Nephron (organoid): Measurements from ENCODE around the gene EXOSC7.

ENCODE experiments used
- H3K27ac Mint-ChIP-seq, 3 experiments: 2 replicates each; pipeline ENCODE4 v1.8.0; 2020; ENCODE audit warnings: mixed read lengths in 3 of 3, mild to moderate bottlenecking in 2 of 3, moderate library complexity in 1 of 3
- H3K27me3 Mint-ChIP-seq: 2 replicates; pipeline ENCODE4 v1.8.0; 2021; ENCODE audit warnings: low read depth, mild to moderate bottlenecking, moderate library complexity, mixed read lengths
- H3K36me3 Mint-ChIP-seq: 2 replicates; pipeline ENCODE4 v1.8.0; 2020; ENCODE audit warnings: low read depth, mixed read lengths
- H3K4me1 Mint-ChIP-seq: 2 replicates; pipeline ENCODE4 v1.8.0; 2020; ENCODE audit warnings: mixed read lengths
- H3K4me3 Mint-ChIP-seq, 3 experiments: 2 replicates each; pipeline ENCODE4 v1.8.0; 2020; ENCODE audit warnings: mild to moderate bottlenecking in 3 of 3, mixed read lengths in 3 of 3, moderate library complexity in 2 of 3
- H3K9me3 Mint-ChIP-seq: 2 replicates; pipeline ENCODE4 v1.8.0; 2020; ENCODE audit warnings: mixed read lengths
- TF ChIP-seq, protein P1 (sequence below), 3 experiments: fragments of 200-600 bp; sonication (generic); IDR thresholded peaks; one replicate each; pipeline ENCODE4 v1.5.0; 2021; ENCODE audit warnings: antibody characterized with exemption in 3 of 3; ENCODE audit not compliant: unreplicated experiment in 3 of 3

EXOSC7 gene

DNA sequence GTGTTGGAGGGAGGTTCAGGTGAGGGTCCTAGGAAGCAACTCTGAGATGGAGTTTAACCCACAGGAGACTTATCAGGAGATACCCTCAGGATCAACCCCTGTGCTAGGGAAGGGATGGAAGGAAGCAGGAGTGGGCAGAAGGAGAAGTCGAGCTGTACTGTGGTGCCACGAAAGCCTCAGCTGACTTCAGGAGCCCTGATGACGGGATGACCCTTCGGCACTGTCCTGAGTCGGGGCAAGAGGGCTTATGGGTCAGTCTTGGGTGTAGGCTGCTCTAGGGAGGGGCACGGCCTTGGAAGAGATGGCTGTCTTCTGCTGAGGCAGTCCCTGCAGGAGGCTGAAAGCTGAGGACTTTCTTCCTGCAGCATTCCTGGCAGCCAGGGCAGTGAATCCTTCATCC is 57.7 kb downstream of the EXOSC7 start:
- Mint-ChIP-seq H3K36me3 (no peaks in the 10 kb centered on the region), H3K27ac (no peak overlapping the region), H3K27me3 (peaks cover 56% of the 10 kb centered on the region), H3K9me3 (no peaks in the 10 kb centered on the region), H3K4me1 (peaks cover 24% of the 10 kb centered on the region), H3K4me3 (peak overlapping the region in 2 of 3 experiments; percentile 26 to 60)
- TF ChIP-seq, protein P1, sequence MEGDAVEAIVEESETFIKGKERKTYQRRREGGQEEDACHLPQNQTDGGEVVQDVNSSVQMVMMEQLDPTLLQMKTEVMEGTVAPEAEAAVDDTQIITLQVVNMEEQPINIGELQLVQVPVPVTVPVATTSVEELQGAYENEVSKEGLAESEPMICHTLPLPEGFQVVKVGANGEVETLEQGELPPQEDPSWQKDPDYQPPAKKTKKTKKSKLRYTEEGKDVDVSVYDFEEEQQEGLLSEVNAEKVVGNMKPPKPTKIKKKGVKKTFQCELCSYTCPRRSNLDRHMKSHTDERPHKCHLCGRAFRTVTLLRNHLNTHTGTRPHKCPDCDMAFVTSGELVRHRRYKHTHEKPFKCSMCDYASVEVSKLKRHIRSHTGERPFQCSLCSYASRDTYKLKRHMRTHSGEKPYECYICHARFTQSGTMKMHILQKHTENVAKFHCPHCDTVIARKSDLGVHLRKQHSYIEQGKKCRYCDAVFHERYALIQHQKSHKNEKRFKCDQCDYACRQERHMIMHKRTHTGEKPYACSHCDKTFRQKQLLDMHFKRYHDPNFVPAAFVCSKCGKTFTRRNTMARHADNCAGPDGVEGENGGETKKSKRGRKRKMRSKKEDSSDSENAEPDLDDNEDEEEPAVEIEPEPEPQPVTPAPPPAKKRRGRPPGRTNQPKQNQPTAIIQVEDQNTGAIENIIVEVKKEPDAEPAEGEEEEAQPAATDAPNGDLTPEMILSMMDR (IDR thresholded peaks at IDR 0.05; ENCODE audit: unreplicated experiment in 3 of 3) = no peak

DNA sequence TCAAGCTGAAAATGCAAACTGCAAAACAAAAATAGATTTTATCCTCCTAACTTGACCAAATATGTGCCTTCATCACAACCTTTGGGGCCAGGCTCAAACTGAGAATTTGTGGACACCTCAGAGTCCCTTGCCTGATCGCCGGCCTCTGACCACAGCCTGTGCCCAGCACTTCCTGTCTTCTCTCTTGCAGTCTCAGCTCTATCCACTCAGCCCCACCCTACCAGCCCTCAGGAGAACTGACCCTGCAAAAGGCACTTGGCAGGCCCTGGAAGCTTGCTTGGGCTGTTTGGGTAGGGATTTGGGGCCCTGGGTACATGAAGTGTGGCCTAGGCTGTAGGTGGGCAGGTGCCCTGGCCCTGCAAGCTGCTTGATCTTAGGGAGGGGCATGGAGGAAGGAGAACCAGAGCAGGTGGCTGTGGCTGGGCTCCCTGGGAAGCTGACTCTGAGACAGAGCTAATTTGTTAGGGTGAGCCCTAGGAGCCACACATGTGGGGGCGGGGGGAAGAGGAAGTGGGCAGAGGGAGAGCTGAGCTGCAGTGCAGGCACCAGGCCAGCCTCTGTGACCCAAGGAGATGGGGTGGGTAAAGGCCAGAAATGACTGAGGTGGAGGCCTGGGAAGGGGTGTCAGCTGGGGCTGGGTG is 58.7 kb downstream of the EXOSC7 start:
- Mint-ChIP-seq H3K27me3 (peaks cover 54% of the 10 kb centered on the region), H3K9me3 (no peaks in the 10 kb centered on the region), H3K4me1 (peaks cover 25% of the 10 kb centered on the region), H3K27ac (no peak overlapping the region), H3K4me3 (peak overlapping the region; percentile 49 to 61 (median 60)), H3K36me3 (no peaks in the 10 kb centered on the region)
- TF ChIP-seq, protein P1 (IDR thresholded peaks at IDR 0.05; ENCODE audit: unreplicated experiment in 3 of 3) = no peak

DNA sequence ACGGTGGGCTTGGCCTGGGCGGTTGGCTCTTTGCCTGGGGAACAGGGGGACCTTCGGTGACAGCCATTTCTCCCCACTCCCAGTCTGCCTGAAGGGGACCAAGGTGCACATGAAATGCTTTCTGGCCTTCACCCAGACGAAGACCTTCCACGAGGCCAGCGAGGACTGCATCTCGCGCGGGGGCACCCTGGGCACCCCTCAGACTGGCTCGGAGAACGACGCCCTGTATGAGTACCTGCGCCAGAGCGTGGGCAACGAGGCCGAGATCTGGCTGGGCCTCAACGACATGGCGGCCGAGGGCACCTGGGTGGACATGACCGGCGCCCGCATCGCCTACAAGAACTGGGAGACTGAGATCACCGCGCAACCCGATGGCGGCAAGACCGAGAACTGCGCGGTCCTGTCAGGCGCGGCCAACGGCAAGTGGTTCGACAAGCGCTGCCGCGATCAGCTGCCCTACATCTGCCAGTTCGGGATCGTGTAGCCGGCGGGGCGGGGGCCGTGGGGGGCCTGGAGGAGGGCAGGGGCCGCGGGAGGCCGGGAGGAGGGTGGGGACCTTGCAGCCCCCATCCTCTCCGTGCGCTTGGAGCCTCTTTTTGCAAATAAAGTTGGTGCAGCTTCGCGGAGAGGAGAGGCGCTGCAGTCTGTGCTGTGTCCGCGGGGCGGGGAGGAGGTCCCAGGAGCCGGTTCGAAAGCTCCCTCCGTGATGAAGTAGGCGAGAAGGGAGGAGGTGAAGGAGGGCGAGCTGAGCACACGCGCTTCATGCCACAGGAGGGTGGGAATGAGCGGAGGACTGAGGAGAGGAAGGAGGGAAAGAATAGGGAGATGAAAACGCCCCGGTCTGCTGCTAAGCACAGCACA is 59.6 kb downstream of the EXOSC7 start:
- Mint-ChIP-seq H3K4me1 (peaks cover 25% of the 10 kb centered on the region), H3K27me3 (peaks cover 52% of the 10 kb centered on the region), H3K4me3 (peak overlapping the region; percentile 78 to 83 (median 80)), H3K36me3 (no peaks in the 10 kb centered on the region), H3K9me3 (no peaks in the 10 kb centered on the region), H3K27ac (peak overlapping the region in 2 of 3 experiments; percentile 12 to 27)
- TF ChIP-seq, protein P1 (IDR thresholded peaks at IDR 0.05; ENCODE audit: unreplicated experiment in 3 of 3) = no peak

DNA sequence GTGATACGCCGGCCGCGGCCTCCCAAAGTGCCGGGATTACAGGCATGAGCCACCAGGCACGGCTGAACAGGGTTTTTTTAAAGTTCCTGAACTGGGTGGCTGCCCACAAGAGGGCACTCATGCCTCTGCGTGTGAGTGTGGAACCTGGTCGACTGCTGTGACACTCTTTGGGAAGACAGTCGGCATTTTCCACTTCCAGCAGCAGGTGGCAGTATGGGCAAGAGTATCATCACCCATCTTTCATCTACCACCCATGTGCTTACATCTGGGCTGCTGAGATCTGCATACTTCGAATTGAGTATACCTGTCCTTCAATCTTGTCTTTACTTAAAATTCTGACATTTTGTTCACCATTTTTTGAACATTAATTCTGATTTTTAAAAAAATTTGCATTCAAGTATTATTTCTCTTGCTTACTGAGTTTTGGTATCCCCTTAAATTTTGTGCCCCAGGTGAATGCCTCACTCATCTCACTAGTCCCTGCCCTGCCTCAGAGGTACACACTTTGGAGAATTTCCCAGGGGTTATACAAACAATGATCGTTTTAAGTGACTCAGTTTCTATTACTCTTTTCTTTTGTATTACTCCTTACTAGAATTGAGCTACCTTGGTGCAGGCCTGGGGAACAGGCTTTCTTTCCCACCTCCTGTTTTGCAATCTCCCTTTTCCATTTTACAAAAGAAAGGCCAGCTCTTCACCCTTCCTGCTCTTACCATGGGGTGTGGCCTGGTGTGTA is 61.8 kb downstream of the EXOSC7 start:
- TF ChIP-seq, protein P1 (IDR thresholded peaks at IDR 0.05; ENCODE audit: unreplicated experiment in 3 of 3) = peak; percentile 92 to 93 (median 92)
- Mint-ChIP-seq H3K4me1 (peaks cover 25% of the 10 kb centered on the region), H3K27ac (peak overlapping the region in 1 of 3 experiments; percentile 7), H3K36me3 (no peaks in the 10 kb centered on the region), H3K27me3 (peaks cover 57% of the 10 kb centered on the region), H3K4me3 (peak overlapping the region; percentile 38 to 64 (median 54)), H3K9me3 (no peaks in the 10 kb centered on the region)

DNA sequence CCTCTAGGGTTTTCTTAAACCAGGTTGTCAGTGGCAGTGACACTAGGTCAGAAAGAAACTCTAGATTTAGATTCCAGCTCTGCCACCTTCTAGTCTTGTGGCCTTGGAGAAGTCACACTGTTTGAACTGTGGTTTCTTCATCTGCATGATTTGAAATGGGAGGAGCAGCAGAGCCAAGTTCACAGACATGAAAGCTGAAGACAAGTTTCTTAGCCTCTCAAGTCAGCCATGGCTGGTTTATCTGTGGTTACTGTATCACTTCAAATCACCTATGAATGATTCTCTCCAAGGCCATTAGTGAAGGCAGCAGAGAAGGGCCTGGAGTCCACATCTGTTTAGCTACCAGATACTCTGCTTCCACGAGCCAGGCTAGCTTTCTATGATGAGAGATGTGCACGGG is 65.6 kb downstream of the EXOSC7 start:
- TF ChIP-seq, protein P1 (IDR thresholded peaks at IDR 0.05; ENCODE audit: unreplicated experiment in 3 of 3) = no peak
- peaks cover 16% of the 10 kb centered on the region for H3K4me1 Mint-ChIP-seq
- H3K27ac Mint-ChIP-seq = no peak overlapping the region
- H3K36me3 Mint-ChIP-seq = no peaks in the 10 kb centered on the region
- no peak overlapping the region for H3K4me3 Mint-ChIP-seq
- no peaks in the 10 kb centered on the region for H3K9me3 Mint-ChIP-seq
- peaks cover 31% of the 10 kb centered on the region for H3K27me3 Mint-ChIP-seq
